Kidney epithelial cell (primary cell): ENCODE measurements around the gene TNFAIP2. TPM values are rescaled to one million over a fixed set of nuclear protein-coding genes. Genes with fewer than 3 reads are reported as not detected.
A peak's percentile ranks its signal among the peaks of the same experiment; 100 is the strongest.

Experiments
- DNase-seq: peaks from one replicate; pipeline ENCODE4 v3.0.0-alpha.2; 2010; ENCODE audit warnings: low read depth
- H3K27me3 ChIP-seq: 2 replicates; pipeline ENCODE4 v1.6.0; 2011; ENCODE audit warnings: low read length; ENCODE audit not compliant: control insufficient read depth, insufficient read depth
- H3K36me3 ChIP-seq: 2 replicates; pipeline ENCODE4 v1.5.1; 2011; ENCODE audit warnings: low read length; ENCODE audit not compliant: control insufficient read depth, insufficient read depth
- H3K4me3 ChIP-seq: 2 replicates; pipeline ENCODE4 v1.5.1; 2011; ENCODE audit warnings: low read depth, mild to moderate bottlenecking, control low read depth, low read length
- CTCF ChIP-seq: IDR thresholded peaks from 2 replicates; pipeline ENCODE4 v1.5.1; 2011; ENCODE audit warnings: mild to moderate bottlenecking, moderate library complexity, low read length, control low read depth, inconsistent platforms; ENCODE audit not compliant: insufficient read depth, poor library complexity, severe bottlenecking
- total RNA-seq: library from RNA; depleted of rRNA; stranded (reverse); fragments of >200 nt; gene quantifications from 2 replicates; pipeline ENCODE4 v1.2.3, GENCODE V29; 2015

The TNFAIP2 gene
- total RNA-seq, 1 donor from 2014 or later, result 152 TPM

DNA sequence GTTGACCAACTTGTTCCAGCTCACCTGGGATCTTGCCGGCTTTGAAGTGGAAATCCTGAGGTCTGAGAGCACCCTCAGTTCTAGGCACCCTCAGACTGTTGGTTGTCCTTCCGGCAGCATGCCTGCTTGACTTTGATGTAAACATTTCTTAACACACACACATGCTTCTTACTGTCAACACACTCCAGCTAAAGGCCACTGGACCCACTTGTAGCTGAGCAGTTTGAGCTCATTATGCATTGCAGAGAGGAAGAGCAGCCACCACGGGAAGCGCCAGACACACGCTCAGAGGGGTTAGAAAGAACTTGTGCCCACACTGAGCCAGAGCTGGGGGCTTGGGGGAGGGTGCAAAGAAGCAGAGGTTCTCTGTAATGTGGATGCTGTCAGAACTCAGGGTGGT lies 55.8 kb downstream of the TNFAIP2 start:
- TF ChIP-seq CTCF, result no peak
- peaks cover 2% of the 10 kb centered on the region for H3K27me3 ChIP-seq
- H3K36me3 ChIP-seq, result no peaks in the 10 kb centered on the region
- no peak for DNase-seq
- no peak overlapping the region for H3K4me3 ChIP-seq

DNA sequence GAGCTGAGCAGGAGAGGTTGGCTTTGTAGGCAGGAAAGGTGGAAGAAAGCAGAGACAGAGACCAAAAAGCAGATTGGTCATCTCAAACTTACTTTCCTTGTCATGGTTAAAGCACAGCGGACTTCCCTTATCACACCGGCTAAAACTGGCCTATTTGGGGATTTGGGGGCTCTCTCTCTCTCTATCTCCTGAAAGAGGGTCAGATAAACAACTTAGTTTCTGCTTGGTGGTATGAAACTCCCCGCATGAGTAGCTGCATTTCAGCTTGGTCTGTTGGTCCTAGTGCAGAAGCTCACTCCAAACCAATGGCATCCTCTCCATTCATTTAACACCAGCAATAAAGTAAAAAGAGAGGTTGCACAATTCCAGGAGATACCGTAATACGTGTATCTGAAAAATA lies 57.1 kb downstream of the TNFAIP2 start:
- H3K27me3 ChIP-seq, result peaks cover 2% of the 10 kb centered on the region
- TF ChIP-seq CTCF, result no peak
- no peak for DNase-seq
- H3K36me3 ChIP-seq, result no peaks in the 10 kb centered on the region
- H3K4me3 ChIP-seq, result no peak overlapping the region

- TF ChIP-seq CTCF, result no peak
- DNase-seq, result no peak
- Histone ChIP-seq H3K27me3 (peaks cover 14% of the 10 kb centered on the region), H3K36me3 (no peaks in the 10 kb centered on the region), H3K4me3 (no peak overlapping the region)
Measured at GRCh38 chr14:103184046-103184445, 60.8 kb downstream of the TNFAIP2 start.

DNA sequence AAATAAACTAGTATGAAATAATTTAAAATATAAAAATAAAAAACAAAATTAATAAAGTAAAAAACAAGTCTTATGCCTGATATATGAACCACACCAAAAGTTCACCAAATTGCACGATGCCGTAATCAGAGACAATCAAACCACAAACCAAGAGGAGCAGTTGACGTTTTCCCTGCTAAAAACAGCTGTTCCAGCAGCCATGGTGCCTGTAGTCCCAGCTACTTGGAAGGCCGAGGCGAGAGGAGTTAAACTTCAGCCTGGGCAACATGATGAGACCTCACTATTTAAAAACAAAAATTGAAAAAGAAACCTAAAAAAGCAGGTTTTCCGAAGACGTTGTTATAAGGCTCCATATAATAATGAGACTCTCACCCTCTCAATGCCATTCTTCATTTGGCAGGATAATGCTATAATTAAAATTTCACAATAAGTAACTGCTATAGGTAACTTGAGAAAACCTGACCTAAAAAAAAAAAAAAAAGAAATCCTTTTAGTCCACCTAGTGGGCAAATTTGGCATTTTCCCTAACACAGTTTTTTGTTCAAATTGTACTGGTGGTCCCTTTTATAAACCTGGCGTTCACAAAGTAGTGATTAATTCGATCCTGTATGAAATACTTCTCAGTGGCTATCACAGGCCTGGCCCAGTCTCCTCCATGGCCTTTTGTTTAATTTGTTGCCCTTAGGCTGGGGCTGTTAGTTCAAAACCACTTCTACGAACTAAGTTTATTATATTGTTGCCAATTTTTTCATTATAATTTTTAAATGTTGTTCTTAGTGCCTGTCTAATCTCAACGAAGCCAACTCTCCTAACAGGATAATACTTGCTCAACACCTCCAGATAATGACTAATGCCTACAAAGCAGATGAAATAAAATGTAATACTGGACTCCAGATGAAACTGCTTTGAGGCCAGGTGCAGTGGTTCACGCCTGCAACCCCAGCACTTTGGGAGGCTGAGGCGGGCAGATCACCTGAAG lies 62.1 kb downstream of the TNFAIP2 start:
- H3K4me3 ChIP-seq, result no peak overlapping the region
- TF ChIP-seq CTCF, result peak; percentile 60
- H3K27me3 ChIP-seq, result peaks cover 19% of the 10 kb centered on the region
- DNase-seq, result no peak
- H3K36me3 ChIP-seq, result no peaks in the 10 kb centered on the region

DNA sequence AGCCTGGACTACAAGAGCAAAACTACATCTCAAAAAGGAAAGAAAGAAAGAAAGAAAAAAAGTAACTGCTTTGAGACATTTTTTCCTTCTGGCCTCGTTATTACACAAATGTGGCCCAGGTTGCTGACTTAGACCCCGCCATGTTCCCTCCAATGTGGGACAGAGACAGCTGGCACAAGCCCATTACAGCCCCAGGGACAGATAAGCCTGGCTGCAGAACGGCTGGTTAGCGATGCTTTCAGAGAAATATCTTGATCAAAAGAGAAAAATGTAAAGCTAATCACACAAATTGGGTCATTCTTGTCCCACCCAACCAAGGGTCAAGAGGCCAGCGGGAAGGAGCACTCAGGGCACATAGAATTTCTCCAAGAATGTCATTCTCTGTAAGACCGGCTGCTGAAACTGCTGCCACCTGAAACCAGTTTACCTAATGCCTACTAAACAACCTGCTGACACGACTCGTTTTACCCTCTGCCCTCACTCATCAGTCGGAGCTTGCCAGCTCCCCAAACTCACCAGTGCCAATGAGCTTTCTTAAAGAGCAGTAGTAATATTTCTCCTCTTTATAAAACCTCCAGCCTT lies 63.1 kb downstream of the TNFAIP2 start:
- Histone ChIP-seq H3K27me3 (peaks cover 19% of the 10 kb centered on the region), H3K4me3 (no peak overlapping the region), H3K36me3 (no peaks in the 10 kb centered on the region)
- no peak for DNase-seq
- no peak for TF ChIP-seq CTCF

Other genes starting within 250 kb of the TNFAIP2 start
- 0.54 and 1.2 TPM in 2 replicates for gene AMN, start 200.8 kb upstream of the TNFAIP2 start, total RNA-seq
- 147 and 167 TPM in 2 replicates for gene CDC42BPB, start 65.9 kb upstream of the TNFAIP2 start, total RNA-seq
- gene LBHD2, start 39.3 kb upstream of the TNFAIP2 start, total RNA-seq, result not detected in 2 replicates
- gene EXOC3L4, start 28.7 kb upstream of the TNFAIP2 start, total RNA-seq, result 0.34 and 0.46 TPM in 2 replicates
- gene EIF5, start 210.8 kb downstream of the TNFAIP2 start, total RNA-seq, result 216 and 254 TPM in 2 replicates